ENCODE measurements around the gene SAE1. TPM values are rescaled to one million over a fixed set of nuclear protein-coding genes. Genes with fewer than 3 reads are reported as not detected.
A peak's percentile ranks its signal among the peaks of the same experiment; 100 is the strongest.

SAE1 gene
- total and polyA plus RNA-seq, 2 of the 4 experiments (the other 2 are of a cell fraction), result 165 to 184 TPM

DNA sequence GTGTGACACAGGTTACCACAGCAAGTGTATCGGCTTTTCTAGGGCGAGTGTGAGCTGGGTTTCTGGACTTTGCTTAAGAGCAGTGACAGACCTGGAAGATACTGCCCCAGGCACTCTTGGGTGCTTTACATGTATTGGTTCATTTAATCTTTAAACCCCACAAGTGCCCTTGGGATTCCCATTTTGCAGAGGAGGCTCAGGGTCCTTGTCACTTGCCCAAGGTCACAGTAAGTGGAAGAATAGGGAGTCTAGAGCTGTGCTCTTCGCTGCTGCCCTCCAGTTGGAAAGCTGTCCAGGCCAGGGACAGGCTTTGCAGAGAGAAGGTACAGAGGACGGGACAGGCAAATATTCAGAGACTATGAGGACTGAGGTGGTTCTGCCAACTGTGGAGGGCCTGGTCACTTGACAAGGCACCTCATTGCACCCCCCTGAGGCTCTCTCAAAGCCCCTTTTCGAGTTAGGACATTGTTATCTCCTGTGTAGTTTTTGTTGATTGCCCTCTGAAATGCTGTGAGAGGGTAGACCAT is 57.9 kb downstream of the SAE1 start:
- no peak overlapping the region for H4K5ac ChIP-seq (ENCODE audit: low read depth, low read length)
- H2BK120ac ChIP-seq (ENCODE audit: low read depth, low read length), result no peak overlapping the region
- ATAC-seq (ENCODE audit: low read depth), result no peak
- H3K23ac ChIP-seq (ENCODE audit: low read depth, low read length), result peak overlapping the region; percentile 23; the same call in 1 of the 2 replicates
- H3K4me1 ChIP-seq (ENCODE audit: control insufficient read depth, insufficient read depth, low read length), result peaks cover 11% of the 10 kb centered on the region
- no peak overlapping the region for H4K8ac ChIP-seq (ENCODE audit: low read depth in 2 of 2, low read length in 2 of 2)
- no peak overlapping the region for H3K14ac ChIP-seq (replicated peaks; ENCODE audit: low read depth, low read length)
- peaks cover 8% of the 10 kb centered on the region for H3K36me3 ChIP-seq (ENCODE audit: control insufficient read depth, insufficient read depth, low read length)
- H2BK20ac ChIP-seq (ENCODE audit: low read depth, low read length), result no peak overlapping the region
- H3K4ac ChIP-seq (ENCODE audit: low read depth, low read length), result no peak overlapping the region
- H3K79me1 ChIP-seq (ENCODE audit: low read depth in 1 of 2, low read length in 2 of 2), result peaks cover 19 to 82% of the 10 kb centered on the region in 2 experiments
- H2AK5ac ChIP-seq (ENCODE audit: low read depth, low read length), result no peak overlapping the region; the same call in 1 of the 2 replicates
- no peak overlapping the region for H3K4me3 ChIP-seq (ENCODE audit: insufficient read depth, low read depth, low read length)
- H3K27me3 ChIP-seq (ENCODE audit: control insufficient read depth, insufficient read depth, low read length), result no peaks in the 10 kb centered on the region
- ChIA-PET CTCF (no interaction called here), POLR2A (ENCODE audit: unreplicated experiment) (no interaction called here)
- no peak overlapping the region for H2AFZ ChIP-seq (replicated peaks; ENCODE audit: low read length, poor library complexity)
- H3K56ac ChIP-seq (ENCODE audit: extremely low read depth, insufficient read depth, low read length), result no peak overlapping the region
- no peak overlapping the region for H3K18ac ChIP-seq (ENCODE audit: low read depth, low read length)
- no peak overlapping the region for H2BK15ac ChIP-seq (ENCODE audit: low read depth, low read length)
- H2AK9ac ChIP-seq (replicated peaks; ENCODE audit: low read depth, low read length, poor library complexity), result peak overlapping the region; percentile 12
- H4K20me1 ChIP-seq (ENCODE audit: insufficient read depth, low read length), result peaks cover 39% of the 10 kb centered on the region
- in situ Hi-C loops (cut with MboI; ENCODE audit: low sequenced_read_pairs), result no loop called here
- no peak for DNase-seq
- 100% methylated on average over 1 of the region's 5 CpGs; no CpG with 5 or more reads in 1 of the 2 experiments for WGBS, 2 experiments (ENCODE audit: extremely low coverage in 2 of 2, insufficient read length in 1 of 2)
- H2BK5ac ChIP-seq (ENCODE audit: low read depth, low read length, poor library complexity, severe bottlenecking), result no peak overlapping the region
- dilution Hi-C loops (cut with HindIII; ENCODE audit: low sequenced_read_pairs, unreplicated experiment), result no loop called here
- H3K9me1 ChIP-seq (ENCODE audit: insufficient read depth, low read length), result peaks cover 10% of the 10 kb centered on the region
- TF ChIP-seq SMC3 (IDR thresholded peaks at IDR 0.05; ENCODE audit: low read depth, low read length), result no peak
- TF ChIP-seq, protein P1, sequence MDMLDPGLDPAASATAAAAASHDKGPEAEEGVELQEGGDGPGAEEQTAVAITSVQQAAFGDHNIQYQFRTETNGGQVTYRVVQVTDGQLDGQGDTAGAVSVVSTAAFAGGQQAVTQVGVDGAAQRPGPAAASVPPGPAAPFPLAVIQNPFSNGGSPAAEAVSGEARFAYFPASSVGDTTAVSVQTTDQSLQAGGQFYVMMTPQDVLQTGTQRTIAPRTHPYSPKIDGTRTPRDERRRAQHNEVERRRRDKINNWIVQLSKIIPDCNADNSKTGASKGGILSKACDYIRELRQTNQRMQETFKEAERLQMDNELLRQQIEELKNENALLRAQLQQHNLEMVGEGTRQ (IDR thresholded peaks at IDR 0.05; ENCODE audit: low read depth, low read length), result no peak
- no peak for TF ChIP-seq MAFK (IDR thresholded peaks at IDR 0.05; ENCODE audit: low read depth, low read length)
- TF ChIP-seq MAZ (IDR thresholded peaks at IDR 0.05; ENCODE audit: borderline replicate concordance, low read depth, low read length), result no peak
- TF ChIP-seq RCOR1 (IDR thresholded peaks at IDR 0.05; ENCODE audit: insufficient replicate concordance, low read length), result no peak
- TF ChIP-seq CEBPB (IDR thresholded peaks at IDR 0.05; ENCODE audit: low read depth, low read length), result no peak
- no peak for TF ChIP-seq NFE2L2 (IDR thresholded peaks at IDR 0.05; ENCODE audit: low read depth, low read length)
- no peak for TF ChIP-seq MXI1 (IDR thresholded peaks at IDR 0.05; ENCODE audit: borderline replicate concordance, low read depth, low read length)
- no peak for TF ChIP-seq FOS (IDR thresholded peaks at IDR 0.05; ENCODE audit: low read depth, low read length)
- TF ChIP-seq, protein P2, sequence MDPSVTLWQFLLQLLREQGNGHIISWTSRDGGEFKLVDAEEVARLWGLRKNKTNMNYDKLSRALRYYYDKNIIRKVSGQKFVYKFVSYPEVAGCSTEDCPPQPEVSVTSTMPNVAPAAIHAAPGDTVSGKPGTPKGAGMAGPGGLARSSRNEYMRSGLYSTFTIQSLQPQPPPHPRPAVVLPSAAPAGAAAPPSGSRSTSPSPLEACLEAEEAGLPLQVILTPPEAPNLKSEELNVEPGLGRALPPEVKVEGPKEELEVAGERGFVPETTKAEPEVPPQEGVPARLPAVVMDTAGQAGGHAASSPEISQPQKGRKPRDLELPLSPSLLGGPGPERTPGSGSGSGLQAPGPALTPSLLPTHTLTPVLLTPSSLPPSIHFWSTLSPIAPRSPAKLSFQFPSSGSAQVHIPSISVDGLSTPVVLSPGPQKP (IDR thresholded peaks at IDR 0.05; ENCODE audit: borderline replicate concordance, low read depth, low read length), result no peak
- no peak for TF ChIP-seq RAD21 (IDR thresholded peaks at IDR 0.05; ENCODE audit: low read length)
- TF ChIP-seq POLR2A (IDR thresholded peaks at IDR 0.05; ENCODE audit: low read depth, low read length), result no peak
- intact Hi-C loops (cut with micrococcal nuclease), result no loop called here
- no peaks in the 10 kb centered on the region for H3K9me3 ChIP-seq (ENCODE audit: control insufficient read depth, insufficient read depth, low read length)
- BruUV-seq (replicated peaks), result no TSS peak
- no peak overlapping the region for H3K4me2 ChIP-seq (ENCODE audit: low read depth, low read length)
- no peak overlapping the region for H3K27ac ChIP-seq (ENCODE audit: insufficient read depth, low read length)
- H3K9ac ChIP-seq (ENCODE audit: low read depth, low read length), result no peak overlapping the region
- H4K91ac ChIP-seq (ENCODE audit: insufficient read depth, low read depth, low read length), result no peak overlapping the region

Data from IMR-90 (cell line).